HG03378 (cell line): ENCODE data around the gene KDM4B.

Source experiments
- ATAC-seq: cut with Tn5 transposase; IDR thresholded peaks from one replicate; pipeline ENCODE4 v1.9.1; 2021; ENCODE audit warnings: mild to moderate bottlenecking, moderate library complexity; ENCODE audit not compliant: unreplicated experiment

KDM4B gene

GRCh38 chr19:5103061-5103701, 134.3 kb downstream of the KDM4B start:
- ATAC-seq: no peak

- no peak for ATAC-seq
These were observed 135.0 kb downstream of the KDM4B start for GRCh38 chr19:5103812-5104410.

DNA sequence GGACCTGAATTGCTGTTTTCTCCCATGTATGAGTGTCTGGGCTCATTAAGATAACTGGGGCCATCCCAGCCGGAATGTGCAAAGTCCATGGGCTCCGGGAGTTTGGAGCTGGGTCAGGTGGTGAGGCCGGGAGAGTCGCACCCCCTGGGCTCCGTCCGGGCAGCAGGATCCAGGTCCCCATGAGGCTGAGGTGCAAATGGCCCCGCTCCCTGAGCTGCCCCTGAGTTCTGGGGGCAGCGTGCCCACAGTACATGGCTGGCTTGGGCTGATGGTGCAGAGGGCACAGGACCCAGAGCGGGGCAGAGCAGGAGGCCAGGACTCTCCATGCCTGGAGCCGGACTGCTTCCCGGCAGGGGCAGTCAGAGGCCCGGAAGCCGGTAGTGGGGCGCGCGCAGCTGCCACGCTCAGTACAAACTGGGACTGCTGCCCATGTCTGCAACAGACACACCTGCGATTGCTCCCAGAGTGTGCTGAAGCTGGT, 136.0 kb downstream of the KDM4B start:
- ATAC-seq: no peak

GRCh38 chr19:5106191-5106726, 137.3 kb downstream of the KDM4B start:
- ATAC-seq: no peak

DNA sequence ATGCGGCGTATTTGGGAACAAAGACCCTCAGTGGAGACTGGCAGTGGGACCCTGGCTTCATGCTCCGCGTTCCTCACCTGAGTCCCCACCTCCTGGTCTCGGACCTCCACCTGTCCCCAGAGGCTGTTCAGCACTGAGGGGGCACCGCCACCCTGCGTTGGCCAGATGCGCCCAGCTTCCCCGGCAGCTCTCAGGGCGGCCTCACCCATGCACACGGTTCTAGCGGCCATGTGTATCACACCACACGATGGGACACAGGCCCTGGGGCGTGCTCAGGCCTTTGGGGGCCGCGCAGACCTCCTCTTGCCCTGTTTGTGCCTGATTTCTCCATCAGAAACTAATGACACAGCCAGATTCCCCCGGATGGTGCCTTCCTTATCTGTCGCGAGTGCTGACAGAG, 138.1 kb downstream of the KDM4B start:
- no peak for ATAC-seq

- ATAC-seq: no peak
These were observed 138.7 kb downstream of the KDM4B start for GRCh38 chr19:5107432-5108122.

GRCh38 chr19:5108123-5108596, 139.2 kb downstream of the KDM4B start:
- no peak for ATAC-seq

- ATAC-seq: no peak
These were observed 140.0 kb downstream of the KDM4B start for GRCh38 chr19:5108866-5109265.

- ATAC-seq: no peak
These were observed 140.6 kb downstream of the KDM4B start for GRCh38 chr19:5109560-5109959.

DNA sequence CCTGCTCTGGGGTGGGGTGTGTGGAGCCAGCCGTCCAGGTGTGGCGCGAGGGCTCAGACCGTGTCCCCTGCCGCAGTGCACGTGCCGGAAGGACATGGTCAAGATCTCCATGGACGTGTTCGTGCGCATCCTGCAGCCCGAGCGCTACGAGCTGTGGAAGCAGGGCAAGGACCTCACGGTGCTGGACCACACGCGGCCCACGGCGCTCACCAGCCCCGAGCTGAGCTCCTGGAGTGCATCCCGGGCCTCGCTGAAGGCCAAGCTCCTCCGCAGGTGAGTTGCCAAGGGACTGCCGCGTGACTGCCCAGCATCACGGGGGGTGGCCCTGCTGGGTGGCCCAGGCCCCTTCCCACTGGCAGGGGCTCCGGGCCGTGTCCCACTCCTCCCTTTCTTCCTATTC, 141.6 kb downstream of the KDM4B start:
- ATAC-seq: no peak

DNA sequence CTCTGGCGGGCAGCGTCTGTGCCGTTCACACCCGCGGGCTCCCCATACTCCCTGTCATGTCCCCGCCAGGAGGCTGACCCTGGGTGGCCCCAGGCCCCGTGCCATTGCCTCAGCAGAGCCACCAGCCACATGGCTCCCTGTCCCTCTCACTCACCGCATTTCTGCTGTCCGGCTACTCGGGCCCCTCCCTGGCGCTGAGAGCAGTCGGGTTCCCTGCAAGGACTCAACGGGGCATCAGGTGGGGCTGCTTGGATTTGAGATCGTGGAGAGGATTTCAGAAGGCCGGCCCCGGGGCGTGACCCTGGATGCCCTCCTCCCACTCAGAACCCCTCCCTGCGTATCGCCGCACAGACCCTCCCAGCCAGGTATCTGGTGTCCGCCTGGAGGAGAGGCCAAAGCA, 142.1 kb downstream of the KDM4B start:
- ATAC-seq: no peak

GRCh38 chr19:5112175-5112574, 143.3 kb downstream of the KDM4B start:
- ATAC-seq: no peak

DNA sequence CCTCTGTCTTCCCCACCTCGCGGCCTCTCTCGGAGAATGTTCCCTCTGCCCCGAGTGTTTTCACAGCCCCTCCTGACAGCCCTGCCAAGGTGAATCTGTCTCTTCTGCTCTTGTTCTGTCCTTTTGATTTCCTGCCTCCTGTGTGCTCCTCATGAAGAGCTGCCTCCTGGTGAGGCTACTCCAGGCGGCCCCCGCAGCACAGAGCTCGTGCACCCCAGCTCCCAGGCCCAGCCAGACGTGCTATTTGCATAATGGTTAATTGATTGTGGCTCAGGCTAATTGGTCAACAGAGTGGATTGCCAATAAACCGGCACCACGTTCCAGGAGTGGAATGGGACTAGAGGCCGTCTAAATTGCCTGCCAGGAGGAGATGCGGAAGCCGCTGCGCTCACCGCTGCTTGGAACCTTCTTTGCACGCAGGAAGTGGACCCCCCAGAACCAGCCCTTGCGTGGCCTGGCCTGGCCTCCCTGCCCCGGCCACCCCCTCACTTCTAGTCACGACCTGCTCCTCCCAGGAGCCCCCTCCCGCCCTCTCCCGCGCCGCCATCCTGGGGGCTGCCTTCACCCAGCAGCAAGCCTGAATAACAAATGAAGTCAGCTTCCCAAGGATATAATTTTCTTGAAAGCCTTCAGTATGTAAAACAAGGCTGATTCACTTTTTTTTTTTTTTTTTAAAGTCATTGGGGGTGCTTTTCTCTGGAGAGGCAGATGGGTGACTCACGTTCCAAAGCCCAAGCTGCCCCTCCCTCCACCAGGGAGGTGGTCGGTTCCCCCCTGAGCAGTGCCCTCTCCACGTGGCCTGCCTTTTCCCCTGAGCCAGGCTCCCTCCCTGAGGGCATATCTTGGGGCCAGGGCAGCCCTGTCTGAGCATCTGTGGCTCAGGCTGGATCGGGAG, 144.0 kb downstream of the KDM4B start:
- ATAC-seq: no peak

GRCh38 chr19:5113633-5114586, 145.0 kb downstream of the KDM4B start:
- ATAC-seq: no peak

DNA sequence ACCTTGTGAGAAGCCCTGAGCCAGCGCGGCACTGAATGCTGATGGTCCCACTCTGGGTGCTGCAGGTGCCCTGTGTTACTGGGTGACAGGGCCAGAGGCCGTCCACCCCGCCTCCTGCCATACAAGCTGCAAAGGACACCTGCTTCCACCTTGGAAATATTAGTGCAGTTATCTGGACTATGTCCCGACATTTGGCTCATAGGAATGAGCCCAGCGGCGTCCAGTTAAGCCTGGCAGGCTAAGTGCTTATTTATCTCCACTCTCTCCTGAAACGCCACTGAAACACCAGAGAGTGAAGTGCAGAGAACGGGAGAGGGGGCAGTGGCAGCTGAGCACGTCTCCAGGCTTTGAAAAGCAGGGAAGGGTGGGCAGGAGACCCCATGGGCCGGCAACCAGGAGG, 145.8 kb downstream of the KDM4B start:
- no peak for ATAC-seq

- no peak for ATAC-seq
These were observed 146.4 kb downstream of the KDM4B start for GRCh38 chr19:5115351-5115750.

DNA sequence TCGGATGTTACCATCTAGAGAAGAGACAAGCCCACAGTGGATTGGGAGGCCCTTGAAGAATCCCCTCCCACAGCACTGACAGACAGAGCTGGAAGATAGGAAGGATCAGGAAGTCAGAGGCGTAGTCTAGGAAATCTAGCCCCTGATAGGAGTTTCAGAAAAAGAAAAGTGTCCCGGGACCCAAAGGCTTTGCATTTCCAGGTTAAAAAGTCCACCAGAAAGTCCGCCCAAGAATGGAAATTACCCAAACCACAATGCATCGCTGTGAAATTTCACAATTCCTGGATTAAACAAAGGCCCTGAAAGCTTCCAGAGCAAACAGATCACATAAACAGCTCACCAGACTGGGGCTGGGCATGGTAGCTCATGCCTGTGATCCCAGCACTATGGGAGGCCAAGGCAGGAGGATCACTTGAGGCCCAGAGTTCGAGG, 146.9 kb downstream of the KDM4B start:
- no peak for ATAC-seq

- ATAC-seq: no peak
These were observed 147.4 kb downstream of the KDM4B start for GRCh38 chr19:5116292-5116691.

GRCh38 chr19:5117421-5117820, 148.5 kb downstream of the KDM4B start:
- no peak for ATAC-seq

DNA sequence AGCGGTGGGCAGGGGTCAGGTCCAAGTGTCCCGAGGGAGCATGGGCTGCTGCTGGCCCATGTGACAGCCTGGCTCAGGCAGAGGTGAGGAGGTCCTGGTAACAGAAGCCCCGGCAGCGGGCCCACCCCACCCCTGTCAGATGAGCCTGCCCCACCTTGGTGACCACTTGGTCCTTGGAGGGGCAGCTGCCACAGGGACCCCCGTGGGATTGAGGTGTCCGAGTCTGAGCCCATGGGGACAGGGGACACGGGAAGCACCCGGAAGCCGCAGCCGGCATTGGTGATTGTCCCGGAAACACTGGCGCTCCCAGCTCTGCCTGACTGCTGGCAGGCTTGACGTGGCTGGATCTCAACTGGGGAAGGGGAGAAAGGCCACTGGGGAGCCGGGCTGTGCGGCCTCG, 149.1 kb downstream of the KDM4B start:
- no peak for ATAC-seq
